ENCODE results near the gene PLCL1. TPM values are rescaled to one million over a fixed set of nuclear protein-coding genes. Genes with fewer than 3 reads are reported as not detected.

The PLCL1 gene
- polyA plus RNA-seq, 1 of the 3 experiments (the other 2 are of a cell fraction) = 7.7 TPM

- 67% methylated on average over 1 of the region's 1 CpG for WGBS (ENCODE audit: low lambda C conversion rate)
- Histone ChIP-seq H3K27me3 (ENCODE audit: insufficient read depth) (no peaks in the 10 kb centered on the region), H3K27ac (ENCODE audit: low read depth in 2 of 2, low read length in 1 of 2) (no peak overlapping the region), H3K79me2 (ENCODE audit: insufficient read depth) (no peaks in the 10 kb centered on the region), H2AFZ (ENCODE audit: low read depth) (no peak overlapping the region), H3K4me3 (ENCODE audit: low read depth in 2 of 2, low read length in 1 of 2) (no peak overlapping the region; a peak in 1 of 4 replicates), H3K9ac (no peak overlapping the region), H4K20me1 (ENCODE audit: insufficient read depth) (no peaks in the 10 kb centered on the region), H3K36me3 (replicated peaks in 1 of 2; ENCODE audit: control insufficient read depth in 1 of 2, insufficient read depth in 2 of 2, low read length in 1 of 2) (no peaks in the 10 kb centered on the region), H3K4me1 (ENCODE audit: control insufficient read depth in 1 of 2, insufficient read depth in 2 of 2, low read depth in 1 of 2, low read length in 1 of 2) (peaks cover 0 to 2% of the 10 kb centered on the region in 2 experiments; a peak in 2 of 4 replicates), H3K9me2 (no peaks in the 10 kb centered on the region), H3K9me3 (no peaks in the 10 kb centered on the region), H3K4me2 (no peak overlapping the region), H3F3A (replicated peaks; ENCODE audit: insufficient read depth) (no peaks in the 10 kb centered on the region)
- ChIA-PET CTCF (interaction anchor here (0.8 kb wide), 1 partner anchor 27 kb away, joined by 3 read pairs; no protein-coding TSS in a partner anchor), POLR2A (no interaction called here)
- DNase-seq = peak; percentile 22
- TF ChIP-seq NFIC (IDR thresholded peaks at IDR 0.05; ENCODE audit: borderline replicate concordance) = no peak
- TF ChIP-seq SMC3 (IDR thresholded peaks at IDR 0.05; ENCODE audit: low read depth, low read length) = peak; percentile 47
- no peak for TF ChIP-seq ZBTB33 (IDR thresholded peaks at IDR 0.05; ENCODE audit: borderline replicate concordance, low read depth)
- TF ChIP-seq CTCF (IDR thresholded peaks at IDR 0.05) = peak; percentile 59
- TF ChIP-seq RAD21 (IDR thresholded peaks at IDR 0.05; ENCODE audit: low read length) = peak; percentile 50
Measured at GRCh38 chr2:198054299-198054698, 249.9 kb downstream of the PLCL1 start.

- no peaks in the 10 kb centered on the region for H3K79me2 ChIP-seq (ENCODE audit: insufficient read depth)
- H4K20me1 ChIP-seq (ENCODE audit: insufficient read depth) = no peaks in the 10 kb centered on the region
- TF ChIP-seq ELF1 (IDR thresholded peaks at IDR 0.05) = no peak
- TF ChIP-seq SMC3 (IDR thresholded peaks at IDR 0.05; ENCODE audit: low read depth, low read length) = no peak
- no peak for TF ChIP-seq PBX3 (IDR thresholded peaks at IDR 0.05)
- TF ChIP-seq ZBTB33 (IDR thresholded peaks at IDR 0.05; ENCODE audit: borderline replicate concordance, low read depth) = no peak
- H3K9me2 ChIP-seq = no peaks in the 10 kb centered on the region
- no peak overlapping the region for H3K27ac ChIP-seq (ENCODE audit: low read depth in 2 of 2, low read length in 1 of 2)
- H3K4me3 ChIP-seq (ENCODE audit: low read depth in 2 of 2, low read length in 1 of 2) = no peak overlapping the region
- no peaks in the 10 kb centered on the region for H3K27me3 ChIP-seq (ENCODE audit: insufficient read depth)
- ChIA-PET CTCF (interaction anchor here (1.3 kb wide), 1 partner anchor 241 kb away, joined by 3 read pairs; no protein-coding TSS in a partner anchor), POLR2A (no interaction called here)
- WGBS (ENCODE audit: low lambda C conversion rate) = 92% methylated on average over 2 of the region's 2 CpGs
- H3F3A ChIP-seq (replicated peaks; ENCODE audit: insufficient read depth) = no peaks in the 10 kb centered on the region
- DNase-seq = no peak
- peaks cover 0 to under 1% of the 10 kb centered on the region in 2 experiments for H3K36me3 ChIP-seq (replicated peaks in 1 of 2; ENCODE audit: control insufficient read depth in 1 of 2, insufficient read depth in 2 of 2, low read length in 1 of 2)
- H3K9ac ChIP-seq = no peak overlapping the region
- H3K4me1 ChIP-seq (ENCODE audit: control insufficient read depth in 1 of 2, insufficient read depth in 2 of 2, low read depth in 1 of 2, low read length in 1 of 2) = peaks cover 0 to 5% of the 10 kb centered on the region in 2 experiments; a peak in 2 of 4 replicates
- no peaks in the 10 kb centered on the region for H3K9me3 ChIP-seq
- H3K4me2 ChIP-seq = no peak overlapping the region
- no peak overlapping the region for H2AFZ ChIP-seq (ENCODE audit: low read depth)
Measured at GRCh38 chr2:198055716-198056115, 251.3 kb downstream of the PLCL1 start.

Measured in SK-N-SH (cell line).